HG03196 (cell line): Measurements from ENCODE around the gene HUWE1.
"Not testable (repeated sequence)": the region's sequence is repeated elsewhere in the genome, so short reads cannot be mapped to it uniquely, and the experiment has no call there.

Experiments
- ATAC-seq: cut with Tn5 transposase; IDR thresholded peaks from one replicate; pipeline ENCODE4 v1.9.1; 2021; ENCODE audit not compliant: unreplicated experiment

Gene HUWE1, protein sequence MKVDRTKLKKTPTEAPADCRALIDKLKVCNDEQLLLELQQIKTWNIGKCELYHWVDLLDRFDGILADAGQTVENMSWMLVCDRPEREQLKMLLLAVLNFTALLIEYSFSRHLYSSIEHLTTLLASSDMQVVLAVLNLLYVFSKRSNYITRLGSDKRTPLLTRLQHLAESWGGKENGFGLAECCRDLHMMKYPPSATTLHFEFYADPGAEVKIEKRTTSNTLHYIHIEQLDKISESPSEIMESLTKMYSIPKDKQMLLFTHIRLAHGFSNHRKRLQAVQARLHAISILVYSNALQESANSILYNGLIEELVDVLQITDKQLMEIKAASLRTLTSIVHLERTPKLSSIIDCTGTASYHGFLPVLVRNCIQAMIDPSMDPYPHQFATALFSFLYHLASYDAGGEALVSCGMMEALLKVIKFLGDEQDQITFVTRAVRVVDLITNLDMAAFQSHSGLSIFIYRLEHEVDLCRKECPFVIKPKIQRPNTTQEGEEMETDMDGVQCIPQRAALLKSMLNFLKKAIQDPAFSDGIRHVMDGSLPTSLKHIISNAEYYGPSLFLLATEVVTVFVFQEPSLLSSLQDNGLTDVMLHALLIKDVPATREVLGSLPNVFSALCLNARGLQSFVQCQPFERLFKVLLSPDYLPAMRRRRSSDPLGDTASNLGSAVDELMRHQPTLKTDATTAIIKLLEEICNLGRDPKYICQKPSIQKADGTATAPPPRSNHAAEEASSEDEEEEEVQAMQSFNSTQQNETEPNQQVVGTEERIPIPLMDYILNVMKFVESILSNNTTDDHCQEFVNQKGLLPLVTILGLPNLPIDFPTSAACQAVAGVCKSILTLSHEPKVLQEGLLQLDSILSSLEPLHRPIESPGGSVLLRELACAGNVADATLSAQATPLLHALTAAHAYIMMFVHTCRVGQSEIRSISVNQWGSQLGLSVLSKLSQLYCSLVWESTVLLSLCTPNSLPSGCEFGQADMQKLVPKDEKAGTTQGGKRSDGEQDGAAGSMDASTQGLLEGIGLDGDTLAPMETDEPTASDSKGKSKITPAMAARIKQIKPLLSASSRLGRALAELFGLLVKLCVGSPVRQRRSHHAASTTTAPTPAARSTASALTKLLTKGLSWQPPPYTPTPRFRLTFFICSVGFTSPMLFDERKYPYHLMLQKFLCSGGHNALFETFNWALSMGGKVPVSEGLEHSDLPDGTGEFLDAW (N-terminal part only)

GRCh38 chrX:53686151-53686885, at the start of gene HUWE1:
HUWE1 (minus strand) TSS chrX:53686719; CDS start chrX:53654107, 32,612 bp downstream.
- peak; percentile 42 for ATAC-seq

DNA sequence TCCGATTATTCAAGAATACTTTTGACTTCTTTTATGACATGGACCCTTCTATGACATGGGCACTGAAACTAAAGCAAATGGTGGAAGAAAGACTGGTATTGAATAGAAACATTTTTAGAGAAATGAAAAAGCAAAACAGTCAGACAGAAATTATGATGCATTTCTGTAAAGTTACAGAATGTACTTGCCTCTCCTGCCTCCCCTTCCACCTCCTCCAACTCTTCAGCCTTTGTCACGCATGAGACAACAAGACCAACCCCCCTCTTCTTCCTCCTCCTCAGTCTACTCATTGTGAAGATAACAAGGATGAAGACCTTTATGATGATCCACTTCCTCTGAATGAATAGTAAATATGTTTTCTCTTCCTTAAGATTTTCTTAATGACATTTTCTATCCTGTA, 46.3 kb upstream of the HUWE1 start:
- ATAC-seq, result no peak

- no peak for ATAC-seq
Measured at GRCh38 chrX:53729751-53730150, 43.2 kb upstream of the HUWE1 start.

- ATAC-seq, result no peak
Measured at GRCh38 chrX:53728506-53728905, 42.0 kb upstream of the HUWE1 start.

DNA sequence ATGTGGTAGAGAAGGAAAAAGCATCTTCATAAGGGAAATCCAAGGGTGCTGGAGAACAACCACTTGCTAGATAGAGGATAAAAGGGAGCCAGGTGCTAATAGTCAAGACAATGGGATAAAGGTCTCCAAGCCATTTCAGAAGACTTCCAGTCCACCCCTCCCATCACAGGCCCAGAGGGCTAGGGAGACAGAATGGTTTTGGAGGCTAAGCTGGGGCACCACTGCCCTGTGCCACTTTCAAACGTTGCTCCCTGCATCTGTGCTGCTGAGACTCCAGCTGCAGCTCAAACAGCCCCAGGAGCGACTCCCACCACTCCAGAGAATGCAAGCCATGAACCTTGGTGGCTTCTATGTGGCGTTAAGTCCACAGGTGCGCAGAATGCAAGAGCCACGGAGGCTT, 38.4 kb upstream of the HUWE1 start:
- ATAC-seq, result no peak

GRCh38 chrX:53723381-53723780, 36.9 kb upstream of the HUWE1 start:
- ATAC-seq, result no peak

DNA sequence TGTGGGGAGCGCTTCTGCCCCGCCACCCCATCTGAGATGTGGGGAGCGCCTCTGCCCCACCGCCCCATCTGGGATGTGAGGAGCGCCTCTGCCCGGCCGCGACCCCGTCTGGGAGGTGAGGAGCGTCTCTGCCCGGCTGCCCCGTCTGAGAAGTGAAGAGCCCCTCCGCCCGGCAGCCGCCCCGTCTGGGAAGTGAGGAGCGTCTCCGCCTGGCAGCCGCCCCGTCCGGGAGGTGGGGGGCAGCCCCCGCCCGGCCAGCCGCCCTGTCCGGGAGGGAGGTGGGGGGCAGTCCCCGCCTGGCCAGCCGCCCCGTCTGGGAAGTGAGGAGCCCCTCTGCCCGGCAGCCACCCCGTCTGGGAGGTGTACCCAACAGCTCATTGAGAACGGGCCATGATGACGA, 35.1 kb upstream of the HUWE1 start:
- ATAC-seq, result not testable (repeated sequence)

- not testable (repeated sequence) for ATAC-seq
Measured at GRCh38 chrX:53719666-53720065, 33.1 kb upstream of the HUWE1 start.

GRCh38 chrX:53718073-53718472, 31.6 kb upstream of the HUWE1 start:
- ATAC-seq, result no peak

DNA sequence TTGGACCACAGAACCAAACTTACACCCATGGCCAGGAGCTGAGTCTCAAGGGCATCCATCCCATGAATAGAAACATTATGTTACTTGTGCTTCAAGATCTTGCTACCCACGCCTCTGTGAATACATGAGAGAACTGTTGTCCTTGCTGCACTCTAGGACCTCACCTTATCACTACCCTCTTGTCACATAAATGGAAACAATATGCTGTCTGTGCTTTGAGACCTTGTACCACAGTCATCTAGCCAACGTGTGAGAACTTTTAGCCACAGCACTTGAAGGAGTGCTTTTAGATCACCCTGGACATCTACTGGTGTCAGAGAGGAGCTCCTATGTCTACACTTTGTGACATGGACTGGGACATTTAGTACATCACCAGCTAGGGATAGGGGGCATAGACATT, 30.7 kb upstream of the HUWE1 start:
- ATAC-seq, result no peak

- ATAC-seq, result no peak
Measured at GRCh38 chrX:53716328-53717088, 30.0 kb upstream of the HUWE1 start.

- no peak for ATAC-seq
Measured at GRCh38 chrX:53715346-53715924, 28.9 kb upstream of the HUWE1 start.

GRCh38 chrX:53714580-53715345, 28.2 kb upstream of the HUWE1 start:
- ATAC-seq, result peak; percentile 62

DNA sequence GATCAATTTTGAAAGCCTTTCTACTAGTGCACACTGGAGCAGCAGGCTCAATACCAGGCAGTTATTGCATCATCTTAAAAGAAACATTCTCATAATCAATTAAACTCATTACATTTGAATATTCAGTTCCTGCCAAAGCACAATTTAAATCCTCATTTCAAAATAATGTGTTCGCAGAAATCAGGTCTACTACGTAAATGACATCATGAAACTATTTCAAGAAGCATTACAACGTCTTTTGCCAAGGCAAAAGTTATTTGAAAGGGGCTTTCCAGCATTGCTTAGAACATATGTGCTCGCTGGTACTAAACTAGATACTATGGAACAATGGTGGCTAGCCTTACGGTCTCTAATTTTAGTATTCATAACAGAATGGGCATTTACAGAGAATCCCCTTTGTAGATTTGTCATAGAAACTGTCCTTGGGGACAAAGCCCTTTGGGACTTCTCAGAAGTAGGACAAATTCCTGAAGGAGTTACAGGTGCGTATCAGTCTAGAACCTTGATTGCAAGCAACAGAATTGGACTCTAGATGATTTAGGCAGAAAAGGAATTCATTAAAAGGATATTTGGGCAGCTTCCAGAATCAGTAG, 27.6 kb upstream of the HUWE1 start:
- peak; percentile 23 for ATAC-seq

GRCh38 chrX:53711436-53711835, 24.9 kb upstream of the HUWE1 start:
- ATAC-seq, result no peak

- ATAC-seq, result no peak
Measured at GRCh38 chrX:53704854-53705253, 18.3 kb upstream of the HUWE1 start.

GRCh38 chrX:53704294-53704693, 17.8 kb upstream of the HUWE1 start:
- no peak for ATAC-seq

GRCh38 chrX:53695946-53696549, 9.5 kb upstream of the HUWE1 start:
- no peak for ATAC-seq
